ENCODE measurements around the gene WDR82. TPM values are rescaled to one million over a fixed set of nuclear protein-coding genes. Genes with fewer than 3 reads are reported as not detected.

WDR82 gene
- total RNA-seq, 1 donor from 2014 or later = 71.0 TPM

Other genes with a start within 250 kb of the WDR82 start
- 20.4 TPM for gene DUSP7, start 222.1 kb downstream of the WDR82 start, total RNA-seq
- 3.4 TPM for gene POC1A, start 124.2 kb downstream of the WDR82 start, total RNA-seq
- gene ALAS1, start 80.5 kb downstream of the WDR82 start, total RNA-seq = 62.4 TPM
- gene TLR9, start 53.0 kb downstream of the WDR82 start, total RNA-seq = 1.4 TPM
- 72.8 TPM for gene TWF2, start 39.5 kb downstream of the WDR82 start, total RNA-seq
- 33.0 TPM for gene PPM1M, start 32.9 kb downstream of the WDR82 start, total RNA-seq
- 53.6 TPM for gene GLYCTK, start 9.2 kb upstream of the WDR82 start, total RNA-seq
- 13.8 TPM for gene DNAH1, start 37.7 kb upstream of the WDR82 start, total RNA-seq
- gene BAP1, start 131.4 kb upstream of the WDR82 start, total RNA-seq = 71.3 TPM
- 5.4 TPM for gene PHF7, start 132.0 kb upstream of the WDR82 start, total RNA-seq
- 11.6 TPM for gene SEMA3G, start 166.5 kb upstream of the WDR82 start, total RNA-seq
- 0.81 TPM for gene TNNC1, start 175.4 kb upstream of the WDR82 start, total RNA-seq
- gene NISCH, start 177.0 kb upstream of the WDR82 start, total RNA-seq = 111 TPM
- 222 TPM for gene STAB1, start 216.7 kb upstream of the WDR82 start, total RNA-seq